ENCODE data around the gene TESMIN. TPM values are rescaled to one million over a fixed set of nuclear protein-coding genes. Genes with fewer than 3 reads are reported as not detected.

The TESMIN gene
- polyA plus RNA-seq, 1 experiment, result 0.79 TPM

DNA sequence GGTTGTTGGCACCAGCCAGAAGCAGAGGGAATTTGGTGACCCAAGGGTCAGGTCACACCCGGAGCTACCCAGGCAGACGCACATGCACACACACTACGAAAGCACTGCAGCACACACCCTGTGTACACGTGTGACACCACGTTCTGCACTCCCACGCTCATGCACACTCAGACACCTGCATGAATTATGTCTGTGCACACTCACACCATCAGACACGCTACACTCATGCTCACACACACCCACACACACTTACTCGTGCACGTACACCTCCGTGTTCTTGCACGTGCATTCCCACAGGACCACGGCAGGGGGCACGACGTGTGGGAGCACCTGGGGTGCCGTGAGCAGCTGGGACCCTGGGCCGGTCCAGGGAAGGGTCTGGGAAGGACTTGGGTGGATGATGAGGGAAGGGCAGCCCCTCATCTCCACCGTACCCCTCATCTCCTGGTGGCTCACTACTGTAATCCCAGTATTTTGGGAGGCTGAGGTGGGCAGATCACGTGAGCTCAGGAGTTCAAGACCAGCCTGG lies 87.8 kb downstream of the TESMIN start:
- Histone ChIP-seq H3K9me3 (ENCODE audit: control insufficient read depth, insufficient read depth, low read length) (peaks cover 23% of the 10 kb centered on the region), H3K27ac (ENCODE audit: low read depth, low read length) (no peak overlapping the region), H3K27me3 (ENCODE audit: control insufficient read depth, insufficient read depth, low read length) (peaks cover 33% of the 10 kb centered on the region), H3K4me3 (ENCODE audit: low read depth, low read length) (no peak overlapping the region)
- POLR2A ChIA-PET, result no interaction called here
- TF ChIP-seq, protein P1, sequence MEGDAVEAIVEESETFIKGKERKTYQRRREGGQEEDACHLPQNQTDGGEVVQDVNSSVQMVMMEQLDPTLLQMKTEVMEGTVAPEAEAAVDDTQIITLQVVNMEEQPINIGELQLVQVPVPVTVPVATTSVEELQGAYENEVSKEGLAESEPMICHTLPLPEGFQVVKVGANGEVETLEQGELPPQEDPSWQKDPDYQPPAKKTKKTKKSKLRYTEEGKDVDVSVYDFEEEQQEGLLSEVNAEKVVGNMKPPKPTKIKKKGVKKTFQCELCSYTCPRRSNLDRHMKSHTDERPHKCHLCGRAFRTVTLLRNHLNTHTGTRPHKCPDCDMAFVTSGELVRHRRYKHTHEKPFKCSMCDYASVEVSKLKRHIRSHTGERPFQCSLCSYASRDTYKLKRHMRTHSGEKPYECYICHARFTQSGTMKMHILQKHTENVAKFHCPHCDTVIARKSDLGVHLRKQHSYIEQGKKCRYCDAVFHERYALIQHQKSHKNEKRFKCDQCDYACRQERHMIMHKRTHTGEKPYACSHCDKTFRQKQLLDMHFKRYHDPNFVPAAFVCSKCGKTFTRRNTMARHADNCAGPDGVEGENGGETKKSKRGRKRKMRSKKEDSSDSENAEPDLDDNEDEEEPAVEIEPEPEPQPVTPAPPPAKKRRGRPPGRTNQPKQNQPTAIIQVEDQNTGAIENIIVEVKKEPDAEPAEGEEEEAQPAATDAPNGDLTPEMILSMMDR (IDR thresholded peaks at IDR 0.05; ENCODE audit: low read depth, low read length), result no peak
- CTCF ChIA-PET, result no interaction called here
- no peak for DNase-seq (ENCODE audit: low read depth, low spot score)

GRCh38 chr11:68661697-68662603 lies 89.4 kb downstream of the TESMIN start:
- CTCF ChIA-PET, result no interaction called here
- Histone ChIP-seq H3K9me3 (ENCODE audit: control insufficient read depth, insufficient read depth, low read length) (peaks cover 23% of the 10 kb centered on the region), H3K27me3 (ENCODE audit: control insufficient read depth, insufficient read depth, low read length) (peaks cover 32% of the 10 kb centered on the region), H3K27ac (ENCODE audit: low read depth, low read length) (no peak overlapping the region), H3K4me3 (ENCODE audit: low read depth, low read length) (no peak overlapping the region)
- no peak for DNase-seq (ENCODE audit: low read depth, low spot score)
- POLR2A ChIA-PET, result no interaction called here
- TF ChIP-seq, protein P1 (IDR thresholded peaks at IDR 0.05; ENCODE audit: low read depth, low read length), result no peak

DNA sequence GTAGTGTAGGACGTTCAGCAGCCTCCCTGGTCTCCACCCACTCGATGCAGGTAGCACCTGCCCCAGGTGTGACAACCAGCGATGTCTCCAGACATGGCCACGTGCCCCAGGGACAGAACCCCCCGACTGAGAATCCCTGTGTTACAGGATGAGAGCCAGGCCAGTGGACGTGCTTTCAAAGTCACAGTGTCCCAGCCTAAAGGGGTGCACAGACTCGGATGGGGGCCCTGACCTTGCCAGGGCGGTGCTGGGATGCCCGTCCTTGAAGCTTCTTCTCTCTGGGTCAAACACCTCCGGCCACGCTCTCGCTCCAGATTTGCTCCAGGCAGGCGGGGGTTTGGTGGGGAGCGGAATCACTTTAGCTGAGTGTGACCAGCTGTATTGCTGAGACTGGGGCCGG lies 90.3 kb downstream of the TESMIN start:
- TF ChIP-seq, protein P1 (IDR thresholded peaks at IDR 0.05; ENCODE audit: low read depth, low read length), result no peak
- Histone ChIP-seq H3K27ac (ENCODE audit: low read depth, low read length) (no peak overlapping the region), H3K9me3 (ENCODE audit: control insufficient read depth, insufficient read depth, low read length) (peaks cover 23% of the 10 kb centered on the region), H3K4me3 (ENCODE audit: low read depth, low read length) (no peak overlapping the region), H3K27me3 (ENCODE audit: control insufficient read depth, insufficient read depth, low read length) (peaks cover 30% of the 10 kb centered on the region)
- POLR2A ChIA-PET, result no interaction called here
- DNase-seq (ENCODE audit: low read depth, low spot score), result no peak
- CTCF ChIA-PET, result no interaction called here

DNA sequence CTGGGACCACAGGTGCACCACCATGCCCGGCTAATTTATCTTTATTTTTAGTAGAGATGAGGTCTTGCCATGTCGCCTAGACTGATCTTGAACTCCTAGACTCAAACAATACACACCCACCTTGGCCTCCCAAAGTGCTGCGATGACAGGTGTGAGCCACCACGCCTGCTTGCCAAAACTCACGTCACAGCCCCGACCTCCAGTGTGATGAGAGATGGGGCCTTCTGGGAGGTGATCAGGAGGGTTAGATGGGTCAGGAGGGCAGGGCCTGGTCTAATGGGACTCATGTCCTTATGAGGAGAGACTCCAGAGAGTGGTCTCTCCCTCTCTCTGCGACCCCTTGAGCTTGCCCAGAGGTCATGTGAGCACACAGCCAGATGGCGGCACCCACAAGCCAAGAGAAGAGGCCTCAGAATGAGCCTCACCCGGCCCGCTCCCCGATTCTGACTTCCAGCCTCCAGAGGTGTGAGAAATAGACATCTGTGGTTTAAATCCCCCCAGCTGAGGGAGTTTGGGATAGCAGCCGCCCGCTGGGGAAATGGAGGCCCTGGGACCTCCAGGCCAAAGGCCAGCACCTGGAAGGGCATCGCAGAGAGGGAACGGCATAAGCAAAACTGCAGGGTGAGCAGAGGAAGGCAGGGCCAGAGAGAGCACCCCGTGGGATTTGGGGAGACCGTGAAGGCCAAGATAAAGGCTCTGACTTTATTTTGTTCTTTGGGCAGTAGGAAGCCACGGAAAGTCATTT lies 91.1 kb downstream of the TESMIN start:
- no peak for DNase-seq (ENCODE audit: low read depth, low spot score)
- ChIA-PET POLR2A (interaction anchor here (2.1 kb wide), 1 partner anchor 17 kb away, joined by 6 read pairs; no protein-coding TSS in a partner anchor), CTCF (no interaction called here)
- H3K27ac ChIP-seq (ENCODE audit: low read depth, low read length), result no peak overlapping the region
- H3K9me3 ChIP-seq (ENCODE audit: control insufficient read depth, insufficient read depth, low read length), result peaks cover 30% of the 10 kb centered on the region
- TF ChIP-seq, protein P1 (IDR thresholded peaks at IDR 0.05; ENCODE audit: low read depth, low read length), result no peak
- H3K27me3 ChIP-seq (ENCODE audit: control insufficient read depth, insufficient read depth, low read length), result peaks cover 36% of the 10 kb centered on the region
- no peak overlapping the region for H3K4me3 ChIP-seq (ENCODE audit: low read depth, low read length)
